ENCODE measurements around the gene LACC1. TPM values are rescaled to one million over a fixed set of nuclear protein-coding genes. Genes with fewer than 3 reads are reported as not detected.

Gene LACC1
- total and polyA plus RNA-seq, 2 of the 8 experiments (the other 6 are each of a cell fraction or from before 2014, with no cell fraction given) = 0.57 to 3.6 TPM

- no peak for TF ChIP-seq CREB1 (IDR thresholded peaks at IDR 0.05)
- TF ChIP-seq RNF2 (IDR thresholded peaks at IDR 0.05; ENCODE audit: borderline replicate concordance, low read depth, low read length, missing control alignments, poor library complexity, severe bottlenecking) = no peak
- no peak for TF ChIP-seq TCF12 (IDR thresholded peaks at IDR 0.05; ENCODE audit: low read depth, low read length)
- no peak for TF ChIP-seq HDAC2 (IDR thresholded peaks at IDR 0.05; ENCODE audit: borderline replicate concordance in 1 of 2, low read depth in 2 of 2, low read length in 2 of 2)
- TF ChIP-seq CHD2 (IDR thresholded peaks at IDR 0.05; ENCODE audit: low read length) = no peak
- no peak for TF ChIP-seq CTBP2 (IDR thresholded peaks at IDR 0.05; ENCODE audit: borderline replicate concordance, insufficient read depth, insufficient read length, low read length)
- no peak for TF ChIP-seq JUN (IDR thresholded peaks at IDR 0.05; ENCODE audit: low read depth, low read length)
- no peak for TF ChIP-seq TAF7 (optimal IDR thresholded peaks at IDR 0.05; ENCODE audit: borderline replicate concordance, low read depth, low read length)
- no peak for TF ChIP-seq SIX5 (IDR thresholded peaks at IDR 0.05; ENCODE audit: low read depth, low read length)
- Histone ChIP-seq H3K56ac (replicated peaks; ENCODE audit: insufficient read length, low read depth, low read length) (no peak overlapping the region), H3K4me1 (replicated peaks in 1 of 4; ENCODE audit: control insufficient read depth in 3 of 4, insufficient read depth in 4 of 4, low read length in 3 of 4) (no peaks in the 10 kb centered on the region), H2BK20ac (ENCODE audit: low read length) (no peak overlapping the region), H3K4me3 (ENCODE audit: extremely low read depth in 1 of 4, insufficient read depth in 2 of 4, low read depth in 3 of 4, low read length in 4 of 4) (no peak overlapping the region), H4K5ac (ENCODE audit: insufficient read length, low read depth, low read length) (no peak overlapping the region), H4K20me1 (replicated peaks in 1 of 2; ENCODE audit: control insufficient read depth in 1 of 2, insufficient read depth in 2 of 2, low read length in 2 of 2) (no peaks in the 10 kb centered on the region), H3K27ac (ENCODE audit: low read depth, low read length) (no peak overlapping the region), H3K79me1 (ENCODE audit: low read depth, low read length) (no peaks in the 10 kb centered on the region), H2BK5ac (ENCODE audit: low read depth, low read length) (no peak overlapping the region), H4K8ac (ENCODE audit: extremely low read depth, insufficient read depth, low read length) (no peak overlapping the region), H3K14ac (ENCODE audit: insufficient read length) (no peak overlapping the region), H3K23ac (ENCODE audit: insufficient read length) (no peak overlapping the region), H2BK120ac (replicated peaks; ENCODE audit: low read depth, low read length) (no peak overlapping the region), H2AK5ac (ENCODE audit: low read depth, low read length) (no peak overlapping the region), H3K23me2 (ENCODE audit: low read depth, low read length) (no peaks in the 10 kb centered on the region), H3K27me3 (replicated peaks in 1 of 4; ENCODE audit: control insufficient read depth in 3 of 4, extremely low read depth in 1 of 4, insufficient read depth in 3 of 4, low read length in 3 of 4) (no peaks in the 10 kb centered on the region), H2AFZ (ENCODE audit: low read length) (no peak overlapping the region), H3K9ac (replicated peaks in 1 of 4; ENCODE audit: extremely low read depth in 1 of 4, low read depth in 3 of 4, low read length in 3 of 4) (no peak overlapping the region), H3K9me3 (ENCODE audit: insufficient read depth in 2 of 2, low read depth in 1 of 2, low read length in 1 of 2) (no peaks in the 10 kb centered on the region), H2BK12ac (ENCODE audit: low read depth, low read length) (no peak overlapping the region), H3K4me2 (ENCODE audit: insufficient read depth in 1 of 2, low read depth in 2 of 2, low read length in 2 of 2) (no peak overlapping the region), H4K91ac (replicated peaks; ENCODE audit: insufficient read length, low read length) (no peak overlapping the region), H3K4ac (replicated peaks; ENCODE audit: insufficient read length, low read depth, low read length) (no peak overlapping the region), H2BK15ac (ENCODE audit: low read length) (no peak overlapping the region), H3K36me3 (ENCODE audit: control insufficient read depth in 2 of 4, insufficient read depth in 4 of 4, low read length in 3 of 4) (no peaks in the 10 kb centered on the region), H3K18ac (ENCODE audit: extremely low read depth, low read length) (no peak overlapping the region), H3K79me2 (ENCODE audit: control insufficient read depth in 1 of 2, insufficient read depth in 2 of 2, low read length in 2 of 2) (no peaks in the 10 kb centered on the region)
- CTCF ChIA-PET (ENCODE audit: partially characterized antibody) = no interaction called here
- 93% methylated on average over 2 of the region's 2 CpGs; no CpG with 5 or more reads in 1 of the 2 experiments for WGBS, 2 experiments (ENCODE audit: extremely low coverage in 1 of 2, insufficient coverage in 1 of 2, insufficient read length in 1 of 2, insufficient replicate concordance in 2 of 2, low coverage in 1 of 2, low lambda C conversion rate in 2 of 2, missing lambda C conversion rate in 1 of 2)
- DNase-seq (ENCODE audit: low read depth in 1 of 2, low spot score in 2 of 2) (no peak), FAIRE-seq (no peak)
- POLR2A ChIA-PET (ENCODE audit: partially characterized antibody) = no interaction called here
These were observed 44.0 kb upstream of the LACC1 start for GRCh38 chr13:43835701-43836100.
